GM12875 (cell line): Measurements from ENCODE around the gene GABARAPL2.
A peak's percentile ranks its signal among the peaks of the same experiment; 100 is the strongest.

Experiments
- H3K4me3 ChIP-seq: one replicate; pipeline ENCODE4 v1.5.1; 2011; ENCODE audit warnings: low read depth, low read length, control low read depth
- CTCF ChIP-seq: IDR thresholded peaks from 2 replicates; pipeline ENCODE4 v1.5.1; 2011; ENCODE audit warnings: low read depth, mild to moderate bottlenecking, control low read depth, inconsistent platforms, low read length, moderate library complexity, borderline replicate concordance; ENCODE audit not compliant: insufficient read depth

The GABARAPL2 gene

GRCh38 chr16:75616521-75617010 lies 50.4 kb downstream of the GABARAPL2 start:
- no peak for TF ChIP-seq CTCF
- H3K4me3 ChIP-seq, result no peak overlapping the region

GRCh38 chr16:75617121-75617520 lies 50.9 kb downstream of the GABARAPL2 start:
- H3K4me3 ChIP-seq, result no peak overlapping the region
- TF ChIP-seq CTCF, result no peak

GRCh38 chr16:75618780-75619179 lies 52.6 kb downstream of the GABARAPL2 start:
- no peak for TF ChIP-seq CTCF
- H3K4me3 ChIP-seq, result no peak overlapping the region

GRCh38 chr16:75620326-75621169 lies 54.4 kb downstream of the GABARAPL2 start:
- no peak for TF ChIP-seq CTCF
- no peak overlapping the region for H3K4me3 ChIP-seq

- TF ChIP-seq CTCF, result peak; percentile 31; the same call in 1 of the 2 replicates
- no peak overlapping the region for H3K4me3 ChIP-seq
Measured at GRCh38 chr16:75621170-75621477, 54.9 kb downstream of the GABARAPL2 start.

- TF ChIP-seq CTCF, result no peak
- H3K4me3 ChIP-seq, result peak within 1 kb of the TSS; percentile 86
Measured at GRCh38 chr16:75622761-75623605, 56.8 kb downstream of the GABARAPL2 start, which contains the start of gene ADAT1. ADAT1 (minus strand) TSS chr16:75623281; CDS start chr16:75620799, 2,482 bp downstream.

- no peak for TF ChIP-seq CTCF
Measured at GRCh38 chr16:75624921-75625334, 58.7 kb downstream of the GABARAPL2 start.

More at GRCh38 chr16:75624921-75625334, 58.7 kb downstream of the GABARAPL2 start:
- H3K4me3 ChIP-seq, result no peak overlapping the region
